Glutamatergic neuron (in vitro differentiated cells): ENCODE data around the gene PRKG2. TPM values are rescaled to one million over a fixed set of nuclear protein-coding genes. Genes with fewer than 3 reads are reported as not detected.

Experiments used
- DNase-seq: peaks from one replicate; pipeline ENCODE4 v3.0.0; 2022
- H3K27ac Mint-ChIP-seq: one replicate; pipeline ENCODE4 v1.8.0; 2020; ENCODE audit warnings: mild to moderate bottlenecking, mixed read lengths, inconsistent platforms; ENCODE audit not compliant: unreplicated experiment
- H3K27me3 Mint-ChIP-seq: one replicate; pipeline ENCODE4 v1.8.0; 2020; ENCODE audit warnings: mild to moderate bottlenecking, moderate library complexity, mixed read lengths, inconsistent platforms; ENCODE audit not compliant: unreplicated experiment
- H3K36me3 Mint-ChIP-seq: one replicate; pipeline ENCODE4 v1.8.0; 2020; ENCODE audit warnings: mild to moderate bottlenecking, mixed read lengths, inconsistent platforms; ENCODE audit not compliant: unreplicated experiment
- H3K4me1 Mint-ChIP-seq: one replicate; pipeline ENCODE4 v1.8.0; 2020; ENCODE audit warnings: mild to moderate bottlenecking, low read depth, mixed read lengths, inconsistent platforms; ENCODE audit not compliant: unreplicated experiment
- H3K4me3 Mint-ChIP-seq: one replicate; pipeline ENCODE4 v1.8.0; 2020; ENCODE audit warnings: mild to moderate bottlenecking, mixed read lengths, inconsistent platforms; ENCODE audit not compliant: unreplicated experiment
- H3K9me3 Mint-ChIP-seq: one replicate; pipeline ENCODE4 v1.8.0; 2020; ENCODE audit warnings: mild to moderate bottlenecking, moderate library complexity, mixed read lengths, inconsistent platforms; ENCODE audit not compliant: unreplicated experiment
- total RNA-seq: library from RNA; stranded (reverse); fragmentation: NEBNext Ultra II Directional; extraction: Animal tissue kit (Norgen Biotek cat#: 25700); gene quantifications from one replicate; pipeline ENCODE4 v1.2.1, GENCODE V29; 2021; ENCODE audit not compliant: unreplicated experiment
- TF ChIP-seq, protein P1 (sequence below): fragments of 200-600 bp; sonication (generic); IDR thresholded peaks from one replicate; pipeline ENCODE4 v1.5.0; 2021; ENCODE audit not compliant: partially characterized antibody, unreplicated experiment

Gene PRKG2
- total RNA-seq, 1 donor from 2014 or later = 29.7 TPM

DNA sequence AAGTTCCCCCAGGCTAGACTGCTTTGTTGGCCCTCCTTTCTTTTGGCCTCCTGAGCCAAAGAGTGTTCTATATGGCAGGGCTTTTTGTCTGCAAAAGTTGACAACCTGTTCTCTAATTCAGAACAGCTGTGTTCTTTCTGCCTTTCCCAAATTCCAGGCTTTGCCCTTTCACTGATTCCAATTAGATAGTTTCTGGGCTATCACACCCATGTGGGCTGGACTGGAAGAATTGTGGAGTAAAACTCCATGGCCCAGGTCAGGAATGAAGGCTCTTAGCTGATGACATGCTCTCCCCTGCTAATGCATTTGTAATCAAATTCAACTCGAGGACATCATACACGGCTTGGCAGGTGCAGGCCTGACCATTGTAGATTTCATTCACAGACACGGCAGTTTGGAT is 165.1 kb downstream of the PRKG2 start:
- TF ChIP-seq, protein P1, sequence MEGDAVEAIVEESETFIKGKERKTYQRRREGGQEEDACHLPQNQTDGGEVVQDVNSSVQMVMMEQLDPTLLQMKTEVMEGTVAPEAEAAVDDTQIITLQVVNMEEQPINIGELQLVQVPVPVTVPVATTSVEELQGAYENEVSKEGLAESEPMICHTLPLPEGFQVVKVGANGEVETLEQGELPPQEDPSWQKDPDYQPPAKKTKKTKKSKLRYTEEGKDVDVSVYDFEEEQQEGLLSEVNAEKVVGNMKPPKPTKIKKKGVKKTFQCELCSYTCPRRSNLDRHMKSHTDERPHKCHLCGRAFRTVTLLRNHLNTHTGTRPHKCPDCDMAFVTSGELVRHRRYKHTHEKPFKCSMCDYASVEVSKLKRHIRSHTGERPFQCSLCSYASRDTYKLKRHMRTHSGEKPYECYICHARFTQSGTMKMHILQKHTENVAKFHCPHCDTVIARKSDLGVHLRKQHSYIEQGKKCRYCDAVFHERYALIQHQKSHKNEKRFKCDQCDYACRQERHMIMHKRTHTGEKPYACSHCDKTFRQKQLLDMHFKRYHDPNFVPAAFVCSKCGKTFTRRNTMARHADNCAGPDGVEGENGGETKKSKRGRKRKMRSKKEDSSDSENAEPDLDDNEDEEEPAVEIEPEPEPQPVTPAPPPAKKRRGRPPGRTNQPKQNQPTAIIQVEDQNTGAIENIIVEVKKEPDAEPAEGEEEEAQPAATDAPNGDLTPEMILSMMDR = no peak
- no peaks in the 10 kb centered on the region for H3K4me1 Mint-ChIP-seq
- H3K9me3 Mint-ChIP-seq = no peaks in the 10 kb centered on the region
- H3K4me3 Mint-ChIP-seq = no peak overlapping the region
- DNase-seq = no peak
- H3K27me3 Mint-ChIP-seq = no peaks in the 10 kb centered on the region
- H3K36me3 Mint-ChIP-seq = no peaks in the 10 kb centered on the region
- H3K27ac Mint-ChIP-seq = no peak overlapping the region

DNA sequence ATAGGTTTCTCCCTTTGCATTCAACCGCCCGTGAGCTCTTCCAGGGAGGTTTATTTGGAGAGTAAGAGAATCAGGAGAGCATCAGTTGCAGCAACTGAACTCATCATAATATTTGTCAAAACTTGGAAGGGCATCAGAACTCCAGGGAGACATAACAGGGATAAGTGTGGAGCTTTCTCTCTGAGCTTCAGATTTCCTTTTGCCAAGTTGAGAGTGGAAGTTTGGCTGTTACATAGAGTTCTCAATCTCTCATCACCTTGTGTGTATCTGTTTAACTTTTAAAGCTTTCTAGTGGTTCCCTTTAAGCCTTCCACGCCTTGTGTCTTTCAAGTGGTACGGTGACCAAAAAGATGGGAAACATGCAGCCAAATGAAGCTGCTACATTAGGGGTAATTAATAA is 165.7 kb downstream of the PRKG2 start:
- Mint-ChIP-seq H3K36me3 (no peaks in the 10 kb centered on the region), H3K9me3 (no peaks in the 10 kb centered on the region), H3K4me3 (no peak overlapping the region), H3K27me3 (no peaks in the 10 kb centered on the region), H3K27ac (no peak overlapping the region), H3K4me1 (no peaks in the 10 kb centered on the region)
- DNase-seq = no peak
- TF ChIP-seq, protein P1 = no peak

DNA sequence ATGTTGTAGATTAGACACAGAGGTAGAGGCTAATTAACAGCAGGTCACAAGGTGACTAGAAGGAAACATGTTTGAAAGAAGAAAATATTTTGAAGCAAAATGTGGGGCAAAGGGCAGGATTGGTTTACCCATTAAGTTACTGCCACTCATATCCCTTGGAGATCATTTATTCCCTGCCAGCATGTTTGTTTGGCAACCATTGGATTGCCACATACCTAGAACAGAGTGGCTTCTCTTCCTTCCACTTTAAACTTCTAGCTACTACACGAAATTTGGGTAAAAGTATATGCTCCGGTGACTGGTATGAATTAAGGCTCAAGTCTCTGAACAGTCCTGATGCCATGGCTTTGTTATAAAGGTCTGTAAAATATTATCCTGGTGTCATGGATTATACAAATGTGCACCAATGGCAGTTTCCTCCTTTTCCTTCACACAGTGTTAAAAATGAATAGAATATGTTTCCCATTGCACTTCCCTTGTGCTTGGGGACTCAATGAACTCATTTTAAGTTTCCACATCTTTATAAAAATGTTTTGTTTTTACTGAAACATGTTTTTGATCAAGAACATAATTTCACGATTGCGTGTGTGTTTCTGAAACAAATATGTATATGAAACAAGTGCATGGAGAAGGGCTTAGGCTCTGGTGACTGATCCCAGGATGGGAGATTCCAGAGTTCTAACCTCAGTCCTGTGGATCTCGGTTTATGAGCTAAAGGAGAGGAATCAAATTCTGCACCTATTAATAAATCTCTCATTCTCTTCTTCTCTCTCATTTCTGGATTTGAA is 172.2 kb downstream of the PRKG2 start:
- Mint-ChIP-seq H3K9me3 (no peaks in the 10 kb centered on the region), H3K4me3 (no peak overlapping the region), H3K36me3 (no peaks in the 10 kb centered on the region), H3K27ac (no peak overlapping the region), H3K4me1 (no peaks in the 10 kb centered on the region), H3K27me3 (peaks cover 1% of the 10 kb centered on the region)
- DNase-seq = no peak
- TF ChIP-seq, protein P1 = no peak

DNA sequence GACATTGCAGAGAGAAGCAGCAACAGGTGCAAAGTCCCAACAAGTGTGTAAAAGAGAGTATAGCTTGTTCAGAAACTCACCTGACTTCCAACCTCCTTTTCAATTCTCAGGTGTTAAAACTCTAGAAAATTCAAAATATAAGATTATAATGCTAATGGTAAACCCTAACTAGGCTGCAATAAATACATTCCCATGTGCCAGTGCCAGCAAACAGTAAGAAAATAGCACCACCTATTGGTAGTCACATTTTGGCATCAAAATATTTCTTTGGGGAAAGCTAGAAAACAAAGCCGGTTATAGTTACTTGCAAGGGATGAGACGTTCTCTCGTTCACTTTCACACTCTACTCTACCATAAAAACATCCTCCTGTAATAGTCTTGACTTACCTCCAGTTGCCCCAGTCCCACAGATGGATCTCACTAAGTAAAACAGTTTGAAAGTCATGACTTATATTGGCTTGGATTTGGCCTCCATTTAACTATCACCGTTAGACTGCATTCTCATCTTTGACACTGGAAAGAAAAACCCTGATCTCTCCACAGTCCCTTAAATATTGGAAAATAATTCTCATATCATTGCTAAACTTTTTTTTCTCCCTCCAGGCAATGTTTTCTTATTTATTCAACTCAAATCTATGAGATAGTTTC is 174.9 kb downstream of the PRKG2 start:
- DNase-seq = no peak
- Mint-ChIP-seq H3K27ac (no peak overlapping the region), H3K4me3 (no peak overlapping the region), H3K27me3 (peaks cover 1% of the 10 kb centered on the region), H3K4me1 (no peaks in the 10 kb centered on the region), H3K9me3 (no peaks in the 10 kb centered on the region), H3K36me3 (no peaks in the 10 kb centered on the region)
- TF ChIP-seq, protein P1 = peak; percentile 83
